Body of pancreas (tissue), 4 donors: ENCODE data around the gene TBCEL. TPM values are rescaled to one million over a fixed set of nuclear protein-coding genes. Genes with fewer than 3 reads are reported as not detected.

Source experiments
- ATAC-seq: fragments of 150-250 bp; one replicate; pipeline ENCODE4 v1.9.1; 2016
- DNase-seq, 4 donors: peaks; one replicate each; pipeline ENCODE4 v3.0.0-alpha.2; 2019
- H3K27ac ChIP-seq, 4 donors: fragments of 200-600 bp; sonication (generic); 1 replicate in 3 of 4; 2 replicates in 1 of 4; pipeline versions ENCODE4 v1.5.1 to v1.6.1; 2016 to 2019; ENCODE audit warnings: mild to moderate bottlenecking in 1 of 4, mixed read lengths in 1 of 4, moderate library complexity in 1 of 4
- H3K27me3 ChIP-seq, 2 donors: fragments of 200-600 bp; sonication (generic); one replicate each; pipeline ENCODE4 v1.6.0; 2016; ENCODE audit warnings: mild to moderate bottlenecking in 1 of 2
- H3K36me3 ChIP-seq, 2 donors: fragments of 200-600 bp; sonication (generic); replicated peaks in 1 of 2; 2 replicates each; pipeline ENCODE4 v1.5.1; 2016; ENCODE audit warnings: low read depth in 2 of 2; ENCODE audit not compliant: insufficient read depth in 1 of 2
- H3K4me1 ChIP-seq: fragments of 200-600 bp; sonication (generic); one replicate; pipeline ENCODE4 v1.6.0; 2016
- H3K4me3 ChIP-seq, 2 donors: fragments of 200-600 bp; sonication (generic); 1 replicate in 1 of 2; 2 replicates in 1 of 2; pipeline ENCODE4 v1.5.1; 2016 to 2019
- H3K9me3 ChIP-seq, 3 donors: fragments of 200-600 bp; sonication (generic); 1 replicate in 2 of 3; 2 replicates in 1 of 3; pipeline ENCODE4 v1.5.1; 2016
- POLR2A ChIP-seq, 3 donors: fragments of 450-650 bp; IDR thresholded peaks; one replicate each; pipeline ENCODE4 v1.6.1; 2016; ENCODE audit warnings: antibody characterized with exemption in 3 of 3, mild to moderate bottlenecking in 2 of 3
- WGBS, 2 donors: methylation state at CpG; one replicate each; pipeline ENCODE4 v1.1.5; 2017; 5-methylcytosine and 5-hydroxymethylcytosine counted together
- intact Hi-C: fragments of 100-400 bp; cut with DNase I; formaldehyde crosslinking; loops from one replicate; pipeline ENCODE4 v1.15.1; 2023
- total RNA-seq, 2 donors: library from RNA; depleted of rRNA; stranded (reverse); fragments of >200 nt; gene quantifications; one replicate each; pipeline ENCODE4 v1.1.0, GENCODE V29; 2016
- TF ChIP-seq, protein P1 (sequence below), 7 experiments: fragments of 450-650 bp in 4 of 7; fragments of 200-600 bp in 3 of 7; sonication (generic) in 3 of 7; IDR thresholded peaks; one replicate each; pipeline ENCODE4 v1.5.1; 2016 to 2019; ENCODE audit warnings: antibody characterized with exemption in 7 of 7

The TBCEL gene
- total RNA-seq, 2 donors from 2014 or later = 5.9 to 14.8 TPM

DNA sequence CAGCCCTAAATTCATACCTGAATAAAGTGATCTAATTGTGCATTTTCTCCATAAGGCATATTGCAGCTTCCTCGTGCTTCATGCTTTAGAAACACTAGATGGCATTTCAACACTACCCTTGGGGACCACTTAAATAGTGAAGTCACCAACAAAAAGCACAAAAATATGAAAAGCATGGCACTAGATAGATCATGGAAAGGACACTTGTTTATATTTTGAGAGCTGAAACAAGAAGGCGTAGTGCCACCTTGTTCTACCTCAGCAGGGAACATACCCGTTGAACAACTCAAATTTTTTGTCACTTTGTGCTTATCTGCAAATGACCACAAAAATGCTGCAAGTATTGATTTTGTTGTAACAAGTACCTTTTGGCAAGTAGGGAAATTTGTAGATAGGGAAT, 8.6 kb downstream of the TBCEL start:
- Histone ChIP-seq H3K9me3 (no peaks in the 10 kb centered on the region), H3K36me3 (no peaks in the 10 kb centered on the region), H3K27ac (peak overlapping the region in 1 of 4 donors; percentile 51), H3K27me3 (no peaks in the 10 kb centered on the region), H3K4me1 (peaks cover 12% of the 10 kb centered on the region), H3K4me3 (no peak overlapping the region)
- WGBS, 2 donors = 53 to 60% methylated on average over 3 of the region's 3 CpGs
- TF ChIP-seq, protein P1, sequence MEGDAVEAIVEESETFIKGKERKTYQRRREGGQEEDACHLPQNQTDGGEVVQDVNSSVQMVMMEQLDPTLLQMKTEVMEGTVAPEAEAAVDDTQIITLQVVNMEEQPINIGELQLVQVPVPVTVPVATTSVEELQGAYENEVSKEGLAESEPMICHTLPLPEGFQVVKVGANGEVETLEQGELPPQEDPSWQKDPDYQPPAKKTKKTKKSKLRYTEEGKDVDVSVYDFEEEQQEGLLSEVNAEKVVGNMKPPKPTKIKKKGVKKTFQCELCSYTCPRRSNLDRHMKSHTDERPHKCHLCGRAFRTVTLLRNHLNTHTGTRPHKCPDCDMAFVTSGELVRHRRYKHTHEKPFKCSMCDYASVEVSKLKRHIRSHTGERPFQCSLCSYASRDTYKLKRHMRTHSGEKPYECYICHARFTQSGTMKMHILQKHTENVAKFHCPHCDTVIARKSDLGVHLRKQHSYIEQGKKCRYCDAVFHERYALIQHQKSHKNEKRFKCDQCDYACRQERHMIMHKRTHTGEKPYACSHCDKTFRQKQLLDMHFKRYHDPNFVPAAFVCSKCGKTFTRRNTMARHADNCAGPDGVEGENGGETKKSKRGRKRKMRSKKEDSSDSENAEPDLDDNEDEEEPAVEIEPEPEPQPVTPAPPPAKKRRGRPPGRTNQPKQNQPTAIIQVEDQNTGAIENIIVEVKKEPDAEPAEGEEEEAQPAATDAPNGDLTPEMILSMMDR (IDR thresholded peaks at IDR 0.05) = no peak
- no peak for TF ChIP-seq POLR2A (IDR thresholded peaks at IDR 0.05)
- intact Hi-C loops = no loop called here
- ATAC-seq (peak; percentile 42), DNase-seq (peak in 1 of 4 donors; percentile 5)

DNA sequence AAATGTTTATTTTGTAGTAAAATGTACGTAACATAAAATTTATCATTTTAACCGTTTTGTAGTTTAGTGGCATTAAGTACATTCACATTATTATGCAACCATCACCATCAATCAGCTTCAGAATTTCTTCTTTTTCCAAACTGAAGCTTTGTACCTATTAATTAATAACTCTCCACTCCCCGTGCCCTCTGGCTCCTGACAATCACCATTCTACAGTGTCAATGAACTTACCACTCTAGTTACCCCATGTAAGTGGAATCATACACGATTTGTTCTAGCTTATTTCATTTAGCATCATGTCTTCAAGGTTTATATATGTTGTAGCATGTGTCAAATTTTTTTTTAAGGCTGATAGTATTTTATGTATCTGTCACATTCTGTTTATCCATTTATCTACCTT, 9.7 kb downstream of the TBCEL start:
- WGBS, 2 donors = 63 to 69% methylated on average over 4 of the region's 4 CpGs
- TF ChIP-seq, protein P1 (IDR thresholded peaks at IDR 0.05) = no peak
- no peak for TF ChIP-seq POLR2A (IDR thresholded peaks at IDR 0.05)
- DNase-seq (no peak), ATAC-seq (no peak)
- H3K36me3 ChIP-seq = no peaks in the 10 kb centered on the region
- no peak overlapping the region for H3K4me3 ChIP-seq
- H3K9me3 ChIP-seq = no peaks in the 10 kb centered on the region
- intact Hi-C loops = no loop called here
- H3K4me1 ChIP-seq = peaks cover 12% of the 10 kb centered on the region
- no peaks in the 10 kb centered on the region for H3K27me3 ChIP-seq
- H3K27ac ChIP-seq = no peak overlapping the region

DNA sequence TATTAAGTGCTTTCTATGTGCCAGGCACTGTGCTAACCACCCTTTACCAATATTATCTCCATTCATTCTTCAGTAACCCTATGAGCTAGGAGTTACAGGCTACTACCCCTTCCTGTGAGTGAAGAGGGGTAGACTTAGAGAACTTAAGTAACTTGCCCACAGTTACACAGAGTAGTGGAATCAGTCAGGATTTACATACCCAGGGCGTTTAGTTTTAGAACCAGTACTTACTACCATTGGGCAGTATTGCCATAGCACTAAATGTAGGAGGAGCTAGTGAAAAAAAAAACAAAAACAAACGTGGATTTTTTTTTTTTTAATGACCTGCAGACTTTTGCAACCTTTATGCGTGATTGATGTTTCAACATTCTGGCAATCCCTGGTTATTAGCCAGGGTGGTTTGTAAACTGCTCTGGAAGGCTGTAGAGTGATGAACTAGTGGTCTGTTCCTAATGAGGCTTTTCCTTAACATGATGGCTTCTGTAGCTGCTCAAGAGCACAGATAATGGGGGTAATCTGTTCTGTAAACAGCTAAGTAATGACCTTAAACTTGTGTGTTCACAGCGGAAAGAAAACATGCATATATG, 11.4 kb downstream of the TBCEL start:
- TF ChIP-seq, protein P1 (IDR thresholded peaks at IDR 0.05) = no peak
- no peak for TF ChIP-seq POLR2A (IDR thresholded peaks at IDR 0.05)
- H3K9me3 ChIP-seq = no peaks in the 10 kb centered on the region
- no peak overlapping the region for H3K4me3 ChIP-seq
- H3K27me3 ChIP-seq = no peaks in the 10 kb centered on the region
- no peak for DNase-seq
- WGBS, 2 donors = 59 to 61% methylated on average over 4 of the region's 4 CpGs
- peaks cover 12% of the 10 kb centered on the region for H3K4me1 ChIP-seq
- intact Hi-C loops = no loop called here
- H3K36me3 ChIP-seq = no peaks in the 10 kb centered on the region
- no peak for ATAC-seq
- H3K27ac ChIP-seq = no peak overlapping the region

DNA sequence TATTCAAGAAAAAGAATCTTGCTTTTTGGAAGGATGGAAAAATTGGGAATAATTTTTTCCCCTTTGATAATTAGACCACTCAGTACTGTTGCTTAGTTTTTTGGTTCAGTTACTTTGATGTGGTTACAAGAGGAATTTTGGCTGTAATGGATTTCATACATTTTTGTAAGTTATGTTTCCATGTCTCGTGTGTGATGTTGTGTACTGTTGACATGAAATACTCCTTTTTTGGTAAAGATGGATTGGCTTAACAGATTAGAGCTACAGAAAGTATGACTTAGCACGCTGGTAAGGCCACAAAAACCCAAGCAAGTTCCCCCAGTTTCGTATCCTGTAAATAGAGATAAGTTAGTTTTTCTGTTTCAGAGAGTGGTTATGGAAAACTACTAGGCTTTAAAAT, 11.9 kb downstream of the TBCEL start:
- TF ChIP-seq POLR2A (IDR thresholded peaks at IDR 0.05) = no peak
- TF ChIP-seq, protein P1 (IDR thresholded peaks at IDR 0.05) = no peak
- no peak for ATAC-seq

DNA sequence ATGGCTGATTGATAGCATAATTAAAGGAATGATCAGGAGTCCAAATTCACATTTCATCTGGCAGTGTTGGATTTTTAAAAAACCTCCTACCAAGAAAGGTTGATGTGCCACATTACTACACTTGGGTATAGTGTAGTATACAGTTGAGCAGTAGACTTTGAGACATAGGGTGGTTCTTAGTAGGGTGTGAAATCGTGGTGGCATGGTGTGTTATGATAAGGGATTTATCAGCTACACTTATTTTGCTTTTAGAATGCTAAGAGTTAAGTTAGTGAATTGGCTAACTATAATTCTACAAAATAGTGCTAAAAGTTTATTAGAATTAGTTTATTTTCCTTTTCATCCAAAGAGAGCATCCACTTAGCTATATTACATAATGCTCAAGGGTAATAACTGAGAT, 13.1 kb downstream of the TBCEL start:
- TF ChIP-seq, protein P1 (IDR thresholded peaks at IDR 0.05) = no peak
- TF ChIP-seq POLR2A (IDR thresholded peaks at IDR 0.05) = no peak
- WGBS, 2 donors = 48 to 50% methylated on average over 1 of the region's 1 CpG
- no peaks in the 10 kb centered on the region for H3K27me3 ChIP-seq
- no peak overlapping the region for H3K4me3 ChIP-seq
- H3K9me3 ChIP-seq = no peaks in the 10 kb centered on the region
- H3K27ac ChIP-seq = no peak overlapping the region
- ATAC-seq (no peak), DNase-seq (no peak)
- H3K36me3 ChIP-seq = no peaks in the 10 kb centered on the region
- intact Hi-C loops = no loop called here
- peaks cover 12% of the 10 kb centered on the region for H3K4me1 ChIP-seq

More for the DNA sequence above, 11.9 kb downstream of the TBCEL start:
- DNase-seq = no peak
- 82 to 88% methylated on average over 3 of the region's 3 CpGs for whole genome bisulfite sequencing, 2 donors
- no peak overlapping the region for H3K4me3 ChIP-seq
- no peaks in the 10 kb centered on the region for H3K27me3 ChIP-seq
- H3K4me1 ChIP-seq = peaks cover 12% of the 10 kb centered on the region
- H3K36me3 ChIP-seq = no peaks in the 10 kb centered on the region
- no peaks in the 10 kb centered on the region for H3K9me3 ChIP-seq
- H3K27ac ChIP-seq = no peak overlapping the region
- intact Hi-C loops = no loop called here
